Ureter (tissue), 1 donor: ENCODE data around the gene TLN1. TPM values are rescaled to one million over a fixed set of nuclear protein-coding genes. Genes with fewer than 3 reads are reported as not detected.

Experiments used
- DNase-seq: peaks from one replicate; pipeline ENCODE4 v3.0.0-alpha.2; 2020; ENCODE audit warnings: low spot score
- total RNA-seq: library from RNA; stranded (reverse); gene quantifications from one replicate; pipeline ENCODE4 v1.2.4, GENCODE V29; 2023
- donor health status: DM: yes; HTN: yes; CAD: no.

Gene TLN1
- total RNA-seq, 1 donor from 2014 or later = 340 TPM

DNA sequence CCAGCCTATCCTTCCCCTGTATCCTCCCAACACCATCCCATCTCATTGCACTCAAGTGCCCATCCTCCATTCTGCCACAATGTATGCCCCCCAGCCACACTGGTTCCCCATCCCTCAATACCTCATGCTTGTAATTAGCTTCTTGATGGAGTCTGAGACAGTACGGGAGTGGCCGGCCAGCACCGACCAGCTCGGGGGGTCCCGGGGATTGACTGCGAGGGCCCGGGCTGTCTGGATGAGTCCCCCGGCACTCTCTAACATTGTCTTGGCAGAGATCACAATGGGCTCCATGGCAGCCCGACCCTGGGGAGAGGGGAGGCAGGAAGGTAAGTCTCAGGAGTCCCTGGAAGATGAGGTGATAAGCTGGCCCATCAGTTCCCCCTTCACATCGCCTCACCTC lies 25.0 kb downstream of the TLN1 start:
- DNase-seq = no peak

DNA sequence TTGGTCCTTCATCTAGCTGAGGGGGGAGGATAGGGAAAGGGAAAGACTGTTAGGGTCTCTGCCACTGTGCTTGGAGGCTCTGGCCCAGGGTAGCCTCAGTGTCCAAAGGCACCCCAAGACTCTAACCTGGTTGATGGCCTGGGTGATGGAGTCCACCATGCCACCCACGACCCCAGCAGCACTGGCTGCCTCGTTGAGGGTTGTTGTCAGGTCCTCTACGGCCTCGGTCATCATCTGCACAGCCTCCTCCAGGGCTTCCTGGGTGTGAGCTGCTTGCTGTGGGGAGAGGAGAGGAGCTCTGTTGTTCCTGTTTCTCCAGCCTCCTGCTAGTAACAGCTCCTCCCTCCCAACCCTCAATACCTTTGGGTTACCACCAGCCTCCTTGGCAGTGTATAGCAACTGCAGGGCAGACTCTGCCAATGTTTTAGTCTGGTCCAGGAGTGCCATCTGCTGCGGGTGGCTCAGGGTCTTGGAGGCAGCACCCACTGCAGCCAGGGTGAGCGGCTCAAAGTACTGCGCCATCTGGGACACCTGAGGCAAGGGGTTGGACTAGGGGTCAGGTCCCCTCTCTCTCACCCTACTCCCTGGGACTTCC lies 26.1 kb downstream of the TLN1 start:
- no peak for DNase-seq

DNA sequence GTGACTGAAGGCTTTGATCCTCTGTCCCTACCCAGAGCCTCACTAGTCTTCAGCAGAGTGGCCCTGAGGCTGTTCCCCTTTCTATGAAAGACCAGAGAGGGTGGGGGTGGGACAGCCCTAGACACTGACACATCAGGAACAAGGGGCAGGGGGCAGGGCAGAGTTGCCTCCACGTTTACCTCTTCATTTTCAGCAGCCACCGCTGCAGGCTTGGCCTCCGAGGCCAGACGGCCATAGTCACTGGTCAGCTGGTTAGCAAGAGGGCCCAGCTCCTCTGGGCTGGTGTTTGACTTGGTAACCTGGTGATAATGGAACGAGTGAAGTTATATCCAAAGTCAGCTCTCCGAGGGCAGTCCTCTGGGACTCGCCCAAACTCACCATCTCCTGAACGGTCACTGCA lies 26.6 kb downstream of the TLN1 start:
- no peak for DNase-seq

DNA sequence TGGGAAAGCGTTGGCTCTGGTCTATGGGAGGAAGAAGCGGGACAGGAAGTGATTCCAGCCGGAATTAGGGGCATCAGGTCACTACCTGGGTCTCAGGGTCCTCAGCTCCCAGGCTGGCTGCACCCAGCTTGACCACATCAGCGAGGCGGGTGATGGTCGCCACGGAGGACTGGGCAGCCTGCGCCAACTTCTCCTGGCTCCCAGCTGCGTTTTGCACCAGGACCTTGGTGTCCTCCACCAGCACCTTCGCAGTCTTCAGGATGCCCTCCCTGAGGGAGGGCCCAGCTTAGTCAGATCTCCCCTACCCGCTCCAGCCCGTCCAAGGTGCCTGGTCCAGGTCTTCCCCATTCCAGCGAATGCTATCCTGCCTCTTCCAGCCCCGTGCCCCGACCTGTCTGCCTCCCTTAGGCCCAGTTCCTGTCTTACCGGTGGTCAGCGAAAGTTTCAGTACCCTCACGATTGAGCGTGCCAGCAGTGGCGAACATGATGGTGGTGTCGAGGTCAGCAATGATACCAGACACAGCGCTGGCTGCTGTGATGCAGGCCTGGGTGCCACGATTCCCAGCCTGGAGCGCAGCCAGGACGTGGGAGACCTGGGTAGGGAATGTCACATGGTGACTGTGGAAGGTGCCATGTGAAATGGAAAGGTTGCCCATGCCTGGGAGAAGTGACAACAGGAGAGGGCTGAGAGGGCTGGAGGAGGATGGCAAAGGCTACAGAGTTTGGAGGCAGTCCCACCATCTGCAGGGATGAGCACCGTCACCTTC lies 27.9 kb downstream of the TLN1 start:
- DNase-seq = no peak

DNA sequence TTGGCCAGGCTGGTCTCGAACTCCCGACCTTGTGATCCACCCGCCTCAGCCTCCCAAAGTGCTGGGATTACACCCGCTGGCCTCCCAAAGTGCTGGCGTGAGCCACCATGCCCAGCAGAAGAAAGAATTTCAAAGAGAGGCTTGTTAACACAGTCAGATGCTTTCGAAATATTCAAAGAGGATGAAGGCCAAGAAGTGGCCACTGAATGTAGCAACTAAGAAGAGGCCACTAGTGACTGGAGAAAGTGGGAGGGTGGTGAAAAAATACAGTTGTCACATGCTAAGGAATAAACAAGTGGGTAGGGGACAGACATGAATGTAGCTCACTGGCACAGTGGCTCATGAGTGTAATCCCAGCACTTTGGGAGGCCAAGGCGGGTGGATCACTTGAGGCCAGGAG lies 29.3 kb downstream of the TLN1 start:
- DNase-seq = no peak

DNA sequence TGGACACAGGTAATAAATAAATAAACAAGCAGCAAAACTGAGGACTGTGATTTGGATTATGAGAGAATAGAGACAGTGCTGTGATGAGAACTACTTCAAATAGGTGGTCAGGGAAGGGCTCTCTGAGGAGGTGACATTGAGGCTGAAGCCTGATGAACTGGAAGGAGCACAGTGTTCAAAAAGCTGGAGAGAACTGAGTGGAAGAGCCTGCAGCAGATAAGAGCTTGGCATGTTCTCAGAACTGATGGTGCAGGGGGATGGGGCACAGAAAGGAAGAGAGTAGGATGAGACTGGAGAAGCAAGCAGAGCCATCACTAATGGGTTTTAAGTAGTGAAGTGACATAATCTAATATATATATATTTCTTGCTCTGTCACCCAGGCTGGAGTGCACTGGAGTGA lies 31.1 kb downstream of the TLN1 start:
- no peak for DNase-seq

DNA sequence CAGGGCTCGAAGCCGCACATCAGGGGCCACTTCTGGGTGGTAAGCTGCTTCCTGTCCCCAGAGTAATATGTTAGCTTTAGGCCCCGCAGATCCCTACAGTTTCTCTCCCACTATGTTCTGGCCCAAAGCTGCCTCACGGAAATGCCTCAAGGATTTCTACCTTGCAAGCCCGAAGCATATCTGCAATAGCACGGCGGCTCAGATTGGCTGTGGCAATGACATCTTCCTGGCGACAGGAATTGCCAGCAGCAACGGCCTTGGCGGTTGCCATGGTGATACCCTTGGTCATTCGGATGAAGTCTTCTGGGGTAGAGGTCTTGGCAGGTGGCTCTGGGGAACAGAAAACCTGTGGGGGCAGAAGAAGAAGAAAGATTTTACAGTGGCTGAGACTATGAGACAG lies 32.0 kb downstream of the TLN1 start:
- no peak for DNase-seq

DNA sequence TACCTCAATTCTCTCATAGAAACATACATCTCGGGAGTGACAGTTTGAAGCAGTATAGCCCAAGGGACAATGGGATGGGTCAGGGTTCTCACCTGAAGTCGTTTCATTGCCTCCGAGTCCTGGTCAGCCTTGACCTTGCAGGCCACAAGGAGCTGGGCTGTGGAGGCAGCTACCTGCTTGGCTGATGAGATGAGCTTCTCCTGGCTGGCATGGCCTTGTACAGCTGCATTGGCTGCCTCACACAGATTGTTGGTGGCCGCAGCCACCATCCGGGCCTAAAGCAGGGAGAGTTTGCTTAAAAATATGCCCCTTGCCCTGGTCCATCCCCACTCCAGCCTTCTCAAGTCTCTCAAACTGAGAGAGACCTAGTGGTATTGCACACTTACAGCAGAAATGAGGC lies 33.8 kb downstream of the TLN1 start:
- no peak for DNase-seq

DNA sequence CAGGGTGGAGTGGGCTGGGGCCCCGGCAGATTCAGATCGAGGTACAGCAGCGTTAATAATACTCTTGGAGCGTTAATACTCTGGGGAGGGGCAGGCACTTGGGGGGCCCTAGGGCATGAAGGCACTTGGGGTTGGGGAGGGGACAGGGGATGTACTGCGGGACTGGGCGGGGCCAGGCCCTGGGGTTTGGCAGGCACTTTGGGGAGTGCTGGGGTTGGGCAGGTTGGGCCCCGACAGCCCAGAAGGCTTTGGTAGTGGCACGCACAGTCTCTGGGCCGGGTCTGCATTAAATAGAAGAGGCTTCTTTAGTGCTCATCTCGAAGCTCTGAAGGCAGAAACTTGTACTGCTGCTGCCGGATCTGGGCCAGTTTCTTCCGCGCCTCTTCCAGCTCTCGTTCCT lies 34.5 kb downstream of the TLN1 start:
- DNase-seq = no peak

DNA sequence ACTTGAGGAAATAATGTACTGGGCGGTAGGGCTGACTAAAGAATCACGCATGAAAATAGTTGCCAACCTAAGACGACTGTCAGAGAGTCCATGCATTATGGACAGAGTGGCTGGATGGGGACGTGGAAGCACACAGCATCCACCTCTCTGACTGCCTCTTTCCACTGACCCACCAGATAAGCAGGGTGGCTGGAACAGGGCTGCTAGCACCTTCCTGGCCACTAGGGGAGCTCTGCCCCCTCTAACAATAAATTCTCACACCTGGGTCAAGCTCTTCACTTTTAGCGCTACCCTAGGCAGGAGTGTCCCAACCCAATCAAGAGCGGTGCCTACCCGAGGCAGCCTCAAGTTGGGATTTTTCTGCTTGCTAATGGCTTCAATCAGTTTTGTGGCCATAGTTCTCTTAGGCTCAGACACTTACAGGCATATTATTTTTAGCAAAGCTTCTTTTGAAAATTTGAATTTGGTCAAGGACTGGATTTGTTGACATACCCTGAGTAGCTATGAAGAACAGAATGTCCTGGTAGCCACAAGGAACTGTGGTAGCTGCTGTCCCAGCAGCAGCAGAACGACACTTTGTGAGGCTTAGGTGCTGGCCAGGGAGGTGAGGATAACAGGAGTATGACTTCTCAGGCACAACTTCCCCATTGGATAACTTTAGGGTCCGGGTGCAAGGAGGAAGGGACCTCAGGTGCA lies 35.3 kb downstream of the TLN1 start:
- DNase-seq = no peak

DNA sequence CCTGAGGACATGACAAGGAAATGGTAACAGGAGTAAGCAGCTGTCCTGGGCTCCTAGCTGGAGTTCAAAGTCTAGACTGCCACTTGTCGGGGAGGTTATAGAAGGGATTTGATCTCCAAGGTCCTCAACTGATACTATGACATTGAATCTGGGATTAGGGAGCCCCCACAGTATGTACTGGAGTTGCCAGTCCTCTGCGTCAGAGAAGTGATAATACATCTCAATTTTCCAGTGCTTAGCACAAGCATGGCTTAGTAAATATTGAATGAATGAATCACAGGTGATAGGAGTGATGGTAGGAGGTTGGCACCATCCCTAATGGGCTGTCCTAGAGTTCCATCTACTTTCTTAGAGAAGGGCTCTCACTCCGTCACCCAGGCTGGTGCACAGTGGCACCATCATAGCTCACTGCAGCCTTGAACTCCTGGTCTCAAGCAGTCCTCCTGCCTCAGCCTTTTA lies 36.0 kb downstream of the TLN1 start:
- no peak for DNase-seq

DNA sequence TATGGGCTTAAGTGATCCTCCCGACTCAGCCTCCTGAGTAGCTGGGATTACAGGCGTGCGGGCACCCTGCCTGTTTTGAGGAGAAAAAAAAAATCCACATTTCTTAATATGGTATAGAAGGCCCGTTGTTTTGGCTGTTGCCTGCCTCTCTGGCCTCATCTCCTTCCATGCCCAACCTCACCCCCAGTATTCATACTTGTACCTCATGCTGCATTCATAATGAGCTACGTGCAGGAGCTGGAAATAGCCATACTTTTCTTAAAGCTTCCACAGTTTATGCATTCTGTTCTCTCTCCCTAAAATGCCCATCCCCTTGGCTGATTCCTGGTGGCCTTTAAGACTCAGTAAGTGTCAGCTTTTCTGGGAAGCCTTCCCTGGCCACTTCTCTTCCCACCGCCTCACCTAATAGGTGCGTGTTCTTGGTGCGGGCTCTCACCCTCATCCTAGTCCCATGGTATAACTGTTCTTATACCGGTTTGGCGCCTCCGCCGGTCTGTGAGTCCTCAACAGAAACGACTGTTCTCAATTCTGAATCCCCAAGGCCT lies 40.2 kb downstream of the TLN1 start:
- DNase-seq = no peak

DNA sequence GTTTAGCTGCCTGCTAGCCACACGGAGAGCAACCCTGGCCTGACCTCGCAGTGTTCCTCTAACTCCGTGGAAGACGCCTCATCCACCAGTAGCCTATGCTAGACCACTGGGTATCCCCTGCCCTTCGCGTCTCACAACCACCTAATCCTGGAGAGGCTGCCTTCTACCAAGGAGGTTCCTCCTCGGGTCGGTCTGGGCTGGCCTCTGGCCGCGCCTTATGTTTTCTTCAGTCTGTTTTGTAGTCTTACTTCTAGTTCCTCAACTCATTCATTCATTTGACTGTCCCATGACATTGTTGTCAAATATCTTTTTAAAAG lies 40.7 kb downstream of the TLN1 start:
- no peak for DNase-seq

DNA sequence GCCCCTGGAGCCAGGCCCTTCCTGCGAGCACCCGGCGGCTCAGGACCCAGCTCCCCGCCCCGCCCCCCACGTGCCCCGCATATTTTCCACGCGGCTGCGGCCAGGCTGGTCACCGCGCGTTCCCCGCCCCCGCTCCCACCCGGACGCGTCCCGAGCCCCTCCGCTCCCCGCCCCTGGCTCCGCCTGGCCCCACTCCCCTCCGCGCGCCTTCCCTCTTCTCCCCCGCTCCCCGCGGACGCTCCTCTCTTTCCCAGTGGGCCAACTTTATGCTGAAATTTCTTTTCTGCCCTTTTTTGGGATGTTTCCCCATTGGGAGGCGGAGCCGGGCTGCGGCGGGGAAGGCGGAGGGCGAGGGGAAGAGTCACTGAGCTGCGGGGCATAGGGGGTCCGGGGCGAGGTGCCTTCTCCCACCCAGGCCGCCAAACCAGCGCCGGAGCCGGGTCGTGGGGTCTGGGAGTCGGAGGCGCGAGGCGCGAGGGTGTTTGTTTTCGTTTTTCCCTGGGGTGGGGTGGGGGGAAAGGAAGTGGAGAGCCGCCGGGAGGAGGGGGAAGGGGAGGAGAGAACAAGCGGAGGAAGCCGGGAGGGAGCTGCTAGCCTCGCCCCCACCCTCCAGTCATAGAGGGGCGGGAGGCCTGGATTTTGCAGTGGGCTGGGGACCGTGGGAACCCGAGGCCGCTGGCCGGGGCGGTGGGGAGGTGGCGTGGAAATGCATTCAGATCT lies 41.2 kb downstream of the TLN1 start:
- DNase-seq = peak; percentile 87

DNA sequence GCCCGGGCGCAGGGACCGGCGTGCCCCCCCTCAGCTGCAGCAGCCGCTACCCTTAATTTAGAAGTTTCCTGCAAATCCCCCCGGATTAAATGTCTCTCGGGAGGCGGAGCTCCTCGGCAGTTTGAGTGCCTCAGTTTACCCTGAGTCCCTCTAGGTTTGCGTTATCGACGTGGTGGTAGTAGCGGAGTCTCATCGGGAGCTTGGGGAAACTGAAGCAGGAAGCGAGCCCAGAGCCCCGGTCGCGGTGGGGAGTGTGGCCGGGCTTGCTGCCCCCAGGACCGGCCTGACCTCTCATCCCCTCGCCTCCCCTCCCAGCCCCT lies 41.7 kb downstream of the TLN1 start:
- DNase-seq = no peak

DNA sequence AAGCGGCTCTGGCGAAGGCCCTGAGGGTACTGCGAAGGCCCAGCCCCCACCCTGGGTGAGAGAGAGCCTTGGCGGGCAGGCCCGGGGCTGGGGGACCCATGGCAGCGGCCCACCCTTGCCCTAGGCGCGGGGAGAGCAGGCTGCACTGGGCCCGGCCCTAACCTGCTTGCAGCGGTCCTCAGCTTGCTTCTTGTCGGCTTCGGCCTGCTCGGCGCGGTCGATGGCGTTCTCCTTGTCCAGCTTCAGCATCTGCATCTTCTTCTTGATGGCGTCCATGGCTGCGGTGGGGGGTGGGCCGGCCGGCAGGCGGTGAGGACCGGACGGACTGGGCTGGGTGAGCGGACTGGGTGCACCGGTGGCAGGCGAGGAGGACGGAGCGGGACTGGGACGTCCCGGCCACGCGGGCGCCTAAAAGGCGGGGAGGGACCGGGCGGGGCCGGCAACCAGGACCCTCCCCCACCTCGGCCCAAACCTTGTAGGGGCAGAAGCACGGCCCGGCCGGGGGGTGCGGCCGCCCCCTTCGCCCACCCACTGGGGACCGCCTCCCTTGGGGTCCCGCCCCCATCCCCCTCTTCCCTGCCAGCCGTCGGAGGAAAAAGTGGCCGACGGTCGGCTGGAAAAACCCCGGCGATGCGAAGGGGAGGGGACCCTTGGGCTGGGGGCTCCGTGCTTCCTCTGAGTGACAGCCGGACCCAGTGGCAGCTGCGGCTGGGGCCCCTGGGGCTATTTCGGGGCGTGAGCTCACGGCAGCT lies 42.3 kb downstream of the TLN1 start, which contains the start of gene TPM2:
Gene TPM2 (minus strand): TSS at position 384 of the 752 bp plus-strand sequence. CDS start 108 bp downstream, at position 276.
- DNase-seq = peak; percentile 87

DNA sequence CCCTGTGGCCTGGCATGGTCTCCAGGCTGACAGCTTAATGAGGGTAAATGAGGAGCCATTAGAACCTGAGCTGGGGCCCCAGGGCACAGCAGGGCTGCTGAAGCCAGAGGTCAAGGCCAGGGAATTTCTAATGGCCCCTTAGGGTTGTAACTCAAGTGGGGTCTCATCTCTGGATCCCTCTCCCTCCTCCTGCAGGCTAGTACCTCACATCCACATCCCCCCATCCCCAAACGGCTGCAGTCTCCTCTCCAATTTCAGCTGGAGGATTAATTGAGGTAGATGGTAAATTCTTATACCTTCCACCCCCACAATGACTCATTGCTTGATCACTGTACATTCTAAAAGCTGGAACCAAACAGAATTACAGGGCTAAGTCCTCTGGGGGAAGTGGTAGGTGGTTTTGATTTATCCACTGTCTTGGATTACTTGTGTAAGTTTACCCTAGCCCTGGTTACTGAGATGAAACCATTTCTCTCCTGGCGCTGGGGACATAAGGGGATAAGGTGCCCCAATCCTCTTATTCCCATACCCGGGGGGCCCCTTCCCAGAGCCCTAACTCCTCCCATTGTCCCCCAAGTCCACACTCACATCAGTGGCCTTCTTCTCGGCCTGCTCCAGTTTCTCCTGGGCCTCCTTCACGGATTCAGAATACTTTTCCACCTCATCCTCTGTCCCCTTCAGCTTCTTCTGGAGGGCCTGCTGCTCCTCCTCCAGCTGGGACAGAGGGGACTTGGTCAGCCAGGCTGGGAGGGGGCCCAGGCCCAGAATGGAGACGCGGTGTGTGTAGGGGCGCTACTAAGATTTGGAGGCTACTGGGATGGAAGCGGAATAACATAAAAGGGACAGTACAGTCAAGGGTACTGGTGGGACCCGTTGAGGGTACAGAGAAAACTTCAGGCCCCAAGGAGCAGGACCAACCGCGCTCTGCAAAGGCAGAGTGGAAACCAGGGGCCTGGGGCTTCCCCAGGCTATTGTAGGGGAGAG lies 43.1 kb downstream of the TLN1 start:
- no peak for DNase-seq

DNA sequence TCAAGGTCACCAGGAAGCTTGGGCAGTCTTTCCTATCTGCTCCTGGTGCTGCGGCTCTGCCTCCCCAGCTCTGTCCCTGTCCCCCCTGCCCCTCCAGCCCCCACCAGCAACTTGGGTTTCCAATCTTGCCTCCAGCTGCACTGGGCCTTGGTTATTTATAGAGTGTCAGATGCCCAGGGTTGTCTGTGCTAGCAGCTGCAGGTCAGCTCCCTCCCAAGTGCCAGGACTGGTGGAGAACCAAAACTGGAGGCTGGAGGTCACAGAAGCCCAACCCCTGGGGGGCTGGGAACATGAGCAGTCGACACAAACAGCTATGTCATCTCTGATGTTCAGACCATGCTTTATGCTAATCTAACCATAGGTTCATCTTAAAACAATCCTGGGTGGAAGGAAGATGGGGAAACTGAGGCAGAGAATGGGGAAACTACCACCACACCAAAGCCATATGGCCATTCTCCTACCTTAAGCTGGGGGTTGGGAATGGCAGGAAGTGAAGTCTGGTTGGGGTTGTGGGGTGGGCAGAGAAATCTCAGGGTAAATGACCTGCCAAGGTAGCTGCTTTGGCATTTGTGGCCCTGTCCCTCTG lies 43.9 kb downstream of the TLN1 start:
- no peak for DNase-seq

DNA sequence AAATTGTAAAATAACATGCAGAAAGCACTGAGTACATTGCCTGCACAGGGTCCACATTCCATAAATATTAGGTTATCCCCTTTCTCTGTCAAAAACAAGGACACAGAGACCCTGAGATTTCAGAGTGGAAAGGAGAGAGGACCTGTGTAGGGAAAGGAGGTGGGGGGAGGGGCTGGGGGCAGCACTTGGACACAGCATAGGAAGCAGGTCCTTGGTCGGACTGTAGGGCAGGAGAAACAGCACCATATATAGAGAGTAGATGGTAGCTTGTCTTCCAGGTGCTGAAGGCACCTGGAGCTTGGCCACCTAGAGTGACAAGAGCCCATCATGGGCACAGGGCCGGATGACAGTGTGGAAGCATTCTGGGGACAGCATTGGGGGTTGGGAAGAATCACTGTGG lies 44.7 kb downstream of the TLN1 start:
- no peak for DNase-seq
